ACC112 (cell line): ENCODE measurements around the gene PLCG1.

Experiments used
- H2AFZ ChIP-seq: fragments of 200-600 bp; sonication (generic); one replicate; pipeline ENCODE4 v1.6.0; 2017; ENCODE audit warnings: antibody characterized with exemption, low read length; ENCODE audit not compliant: unreplicated experiment
- H3K27ac ChIP-seq: fragments of 200-600 bp; sonication (generic); 2 replicates; pipeline ENCODE4 v1.5.1; 2014; ENCODE audit warnings: low read depth, mild to moderate bottlenecking, antibody characterized with exemption, low read length, moderate library complexity
- H3K27me3 ChIP-seq: fragments of 200-600 bp; sonication (generic); 2 replicates; pipeline ENCODE4 v1.6.1; 2014; ENCODE audit warnings: mild to moderate bottlenecking, antibody characterized with exemption, low read length, moderate library complexity, mixed read lengths; ENCODE audit not compliant: insufficient read depth
- H3K36me3 ChIP-seq: fragments of 200-600 bp; sonication (generic); 2 replicates; pipeline ENCODE4 v1.6.1; 2016; ENCODE audit warnings: mild to moderate bottlenecking, antibody characterized with exemption, low read length, moderate library complexity, mixed read lengths; ENCODE audit not compliant: insufficient read depth
- H3K4me1 ChIP-seq: fragments of 200-600 bp; sonication (generic); one replicate; pipeline ENCODE4 v1.6.1; 2016; ENCODE audit warnings: low read length, mixed read lengths; ENCODE audit not compliant: insufficient read depth, unreplicated experiment, control insufficient read depth
- H3K4me3 ChIP-seq: fragments of 200-600 bp; sonication (generic); 2 replicates; pipeline ENCODE4 v1.5.1; 2014; ENCODE audit warnings: mild to moderate bottlenecking, low read depth, low read length
- H3K79me2 ChIP-seq: fragments of 200-600 bp; sonication (generic); one replicate; pipeline ENCODE4 v1.6.0; 2016; ENCODE audit warnings: low read length; ENCODE audit not compliant: control insufficient read depth, unreplicated experiment, insufficient read depth

PLCG1 gene

GRCh38 chr20:41182296-41183212, 45.2 kb downstream of the PLCG1 start:
- no peak overlapping the region for H3K27ac ChIP-seq
- H3K4me3 ChIP-seq = no peak overlapping the region
- peaks cover 15% of the 10 kb centered on the region for H3K4me1 ChIP-seq
- H3K27me3 ChIP-seq = no peaks in the 10 kb centered on the region
- no peak overlapping the region for H2AFZ ChIP-seq
- H3K79me2 ChIP-seq = peaks cover 4% of the 10 kb centered on the region
- peaks cover 4% of the 10 kb centered on the region; the same call in 1 of the 2 replicates for H3K36me3 ChIP-seq

GRCh38 chr20:41183391-41183790, 46.0 kb downstream of the PLCG1 start:
- H3K27me3 ChIP-seq = no peaks in the 10 kb centered on the region
- H3K4me3 ChIP-seq = no peak overlapping the region
- H3K36me3 ChIP-seq = peaks cover 4% of the 10 kb centered on the region; the same call in 1 of the 2 replicates
- H3K27ac ChIP-seq = no peak overlapping the region
- H2AFZ ChIP-seq = no peak overlapping the region
- H3K79me2 ChIP-seq = peaks cover 4% of the 10 kb centered on the region
- H3K4me1 ChIP-seq = peaks cover 7% of the 10 kb centered on the region

- H3K79me2 ChIP-seq = no peaks in the 10 kb centered on the region
- peaks cover 2% of the 10 kb centered on the region for H3K4me1 ChIP-seq
- H2AFZ ChIP-seq = no peak overlapping the region
- H3K4me3 ChIP-seq = no peak overlapping the region
- H3K36me3 ChIP-seq = peaks cover 4% of the 10 kb centered on the region; the same call in 1 of the 2 replicates
- H3K27me3 ChIP-seq = no peaks in the 10 kb centered on the region
- H3K27ac ChIP-seq = no peak overlapping the region
These were observed 46.5 kb downstream of the PLCG1 start for GRCh38 chr20:41183831-41184230.

GRCh38 chr20:41185013-41185757, 47.8 kb downstream of the PLCG1 start:
- H3K4me1 ChIP-seq = no peaks in the 10 kb centered on the region
- H3K4me3 ChIP-seq = no peak overlapping the region
- H3K27ac ChIP-seq = no peak overlapping the region
- H3K36me3 ChIP-seq = peaks cover 4% of the 10 kb centered on the region; the same call in 1 of the 2 replicates
- no peak overlapping the region for H2AFZ ChIP-seq
- H3K27me3 ChIP-seq = no peaks in the 10 kb centered on the region
- no peaks in the 10 kb centered on the region for H3K79me2 ChIP-seq

GRCh38 chr20:41187668-41188067, 50.3 kb downstream of the PLCG1 start:
- H3K36me3 ChIP-seq = peaks cover 18% of the 10 kb centered on the region; the same call in 1 of the 2 replicates
- no peaks in the 10 kb centered on the region for H3K79me2 ChIP-seq
- no peaks in the 10 kb centered on the region for H3K27me3 ChIP-seq
- no peak overlapping the region for H3K27ac ChIP-seq
- no peak overlapping the region for H2AFZ ChIP-seq
- H3K4me3 ChIP-seq = no peak overlapping the region
- no peaks in the 10 kb centered on the region for H3K4me1 ChIP-seq

GRCh38 chr20:41191562-41192500, 54.5 kb downstream of the PLCG1 start:
- Histone ChIP-seq H3K27me3 (no peaks in the 10 kb centered on the region), H3K4me1 (no peaks in the 10 kb centered on the region), H3K79me2 (no peaks in the 10 kb centered on the region), H3K4me3 (no peak overlapping the region), H3K36me3 (peaks cover 38% of the 10 kb centered on the region), H3K27ac (no peak overlapping the region), H2AFZ (no peak overlapping the region)

GRCh38 chr20:41192575-41192974, 55.2 kb downstream of the PLCG1 start:
- Histone ChIP-seq H3K4me1 (no peaks in the 10 kb centered on the region), H2AFZ (no peak overlapping the region), H3K4me3 (no peak overlapping the region), H3K27ac (no peak overlapping the region), H3K27me3 (no peaks in the 10 kb centered on the region), H3K79me2 (no peaks in the 10 kb centered on the region), H3K36me3 (peaks cover 39% of the 10 kb centered on the region)

- H3K27me3 ChIP-seq = no peaks in the 10 kb centered on the region
- H2AFZ ChIP-seq = no peak overlapping the region
- no peak overlapping the region for H3K4me3 ChIP-seq
- H3K27ac ChIP-seq = no peak overlapping the region
- H3K79me2 ChIP-seq = no peaks in the 10 kb centered on the region
- peaks cover 57% of the 10 kb centered on the region for H3K36me3 ChIP-seq
- H3K4me1 ChIP-seq = no peaks in the 10 kb centered on the region
These were observed 59.4 kb downstream of the PLCG1 start for GRCh38 chr20:41196653-41197225.

GRCh38 chr20:41198443-41198842, 61.1 kb downstream of the PLCG1 start:
- Histone ChIP-seq H3K27ac (no peak overlapping the region), H3K36me3 (peaks cover 48% of the 10 kb centered on the region), H2AFZ (no peak overlapping the region), H3K79me2 (peaks cover 2% of the 10 kb centered on the region), H3K4me1 (no peaks in the 10 kb centered on the region), H3K4me3 (no peak overlapping the region), H3K27me3 (no peaks in the 10 kb centered on the region)
